Activated T-cell treated with anti-CD3 and anti-CD28 coated beads for 24 hours (primary cell): ENCODE measurements around the gene SMARCC2.

Experiments
- DNase-seq: peaks from one replicate; pipeline ENCODE4 v3.0.0-alpha.2; 2020; ENCODE audit warnings: low read depth

The SMARCC2 gene

DNA sequence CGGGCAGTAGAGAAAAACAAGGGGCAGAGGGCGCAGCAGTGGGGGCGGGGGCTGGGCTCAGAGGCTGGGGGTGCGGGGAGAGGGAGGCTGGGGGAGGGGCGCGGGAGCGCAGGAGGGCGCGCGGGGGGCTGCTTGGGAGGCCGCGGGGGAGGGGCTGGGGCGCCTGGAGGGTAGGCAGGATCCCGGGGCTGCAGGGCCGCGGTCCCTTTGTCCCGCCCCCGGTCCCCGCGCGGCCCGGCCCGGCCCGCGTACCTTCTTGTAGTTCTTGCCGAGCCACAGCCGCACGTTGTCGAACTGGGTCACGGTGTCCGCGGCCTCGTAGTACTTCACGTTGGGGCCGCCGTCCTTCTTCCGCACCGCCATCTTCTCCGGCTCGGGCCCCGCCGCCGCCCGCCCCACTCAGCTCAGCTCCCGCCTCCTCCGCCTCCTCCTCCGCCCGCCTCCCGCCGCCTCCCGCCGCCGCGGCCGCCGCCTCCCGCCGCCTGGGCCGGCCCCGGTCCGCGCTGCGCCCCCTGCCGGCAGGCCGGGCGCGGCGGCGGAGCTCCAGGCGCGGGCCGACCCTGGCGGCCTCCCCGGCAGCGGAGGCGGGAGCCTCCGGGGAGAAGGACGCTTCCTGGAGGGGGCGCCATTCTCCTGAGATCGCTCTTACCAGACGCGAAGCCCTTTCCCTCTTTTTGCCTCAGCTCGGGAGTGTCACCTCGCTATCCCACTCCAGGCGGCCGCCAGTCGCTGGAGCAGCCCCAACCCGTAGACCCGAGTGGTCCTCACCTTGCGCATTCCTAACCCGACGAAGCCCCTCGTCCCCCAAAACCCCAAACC, at the start of gene SMARCC2:
TSS of gene SMARCC2 (minus strand) at position 385 of the 819 bp plus-strand sequence. CDS start at position 363, 22 bp downstream.
- peak; percentile 78 for DNase-seq

DNA sequence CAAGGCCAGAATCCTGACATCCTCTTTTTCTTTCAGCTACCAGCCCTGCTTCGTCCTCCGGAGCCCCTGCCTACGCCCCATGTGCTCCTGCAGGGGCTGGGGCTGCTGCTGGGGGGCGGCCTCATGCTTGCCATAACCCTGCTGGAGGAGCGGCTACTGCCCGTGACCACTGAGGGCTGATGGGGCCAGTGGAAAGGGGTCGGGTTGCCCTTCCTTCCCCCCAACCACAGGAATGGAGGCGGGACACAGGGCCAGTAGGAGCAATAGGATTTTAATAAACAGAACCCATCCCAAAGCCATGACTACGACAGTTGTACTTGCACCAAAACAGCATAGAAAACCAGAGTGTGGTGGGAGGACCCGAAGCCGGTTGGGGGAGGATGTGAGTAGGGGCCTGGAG, 48.3 kb upstream of the SMARCC2 start:
- DNase-seq: no peak

DNA sequence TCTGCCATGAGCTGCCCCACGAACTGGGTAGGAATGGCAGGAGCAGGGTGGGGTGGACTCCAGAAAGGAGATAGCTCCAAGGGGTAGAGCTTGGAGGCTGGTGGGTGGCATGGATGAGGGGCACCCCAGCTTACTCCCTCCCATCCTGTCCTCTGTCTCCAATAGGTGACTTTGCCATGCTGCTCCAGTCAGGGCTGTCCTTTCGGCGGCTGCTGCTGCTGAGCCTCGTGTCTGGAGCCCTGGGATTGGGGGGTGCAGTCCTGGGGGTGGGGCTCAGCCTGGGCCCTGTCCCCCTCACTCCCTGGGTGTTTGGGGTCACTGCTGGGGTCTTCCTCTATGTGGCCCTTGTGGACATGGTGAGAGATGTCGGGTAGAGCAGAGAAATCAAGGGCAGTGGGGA, 47.7 kb upstream of the SMARCC2 start:
- no peak for DNase-seq

DNA sequence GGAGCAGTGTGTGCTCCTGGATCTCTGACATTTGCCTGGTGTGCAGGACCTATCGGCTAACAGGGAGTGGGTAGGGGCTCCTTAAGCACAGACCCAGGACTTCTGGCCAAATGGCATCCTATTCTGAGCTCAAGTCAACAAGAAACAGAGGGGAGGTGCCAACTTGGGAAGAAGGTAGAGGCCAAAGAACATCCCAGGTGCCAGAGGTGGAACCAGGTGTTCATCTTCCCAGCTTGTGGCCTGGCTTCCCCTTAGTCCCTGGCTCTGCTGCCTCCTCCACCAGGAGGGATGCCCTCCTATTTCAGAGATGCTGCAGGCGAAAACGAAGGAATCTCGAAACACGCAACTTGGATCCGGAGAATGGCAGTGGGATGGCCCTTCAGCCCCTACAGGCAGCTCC, 46.8 kb upstream of the SMARCC2 start:
- DNase-seq: no peak

DNA sequence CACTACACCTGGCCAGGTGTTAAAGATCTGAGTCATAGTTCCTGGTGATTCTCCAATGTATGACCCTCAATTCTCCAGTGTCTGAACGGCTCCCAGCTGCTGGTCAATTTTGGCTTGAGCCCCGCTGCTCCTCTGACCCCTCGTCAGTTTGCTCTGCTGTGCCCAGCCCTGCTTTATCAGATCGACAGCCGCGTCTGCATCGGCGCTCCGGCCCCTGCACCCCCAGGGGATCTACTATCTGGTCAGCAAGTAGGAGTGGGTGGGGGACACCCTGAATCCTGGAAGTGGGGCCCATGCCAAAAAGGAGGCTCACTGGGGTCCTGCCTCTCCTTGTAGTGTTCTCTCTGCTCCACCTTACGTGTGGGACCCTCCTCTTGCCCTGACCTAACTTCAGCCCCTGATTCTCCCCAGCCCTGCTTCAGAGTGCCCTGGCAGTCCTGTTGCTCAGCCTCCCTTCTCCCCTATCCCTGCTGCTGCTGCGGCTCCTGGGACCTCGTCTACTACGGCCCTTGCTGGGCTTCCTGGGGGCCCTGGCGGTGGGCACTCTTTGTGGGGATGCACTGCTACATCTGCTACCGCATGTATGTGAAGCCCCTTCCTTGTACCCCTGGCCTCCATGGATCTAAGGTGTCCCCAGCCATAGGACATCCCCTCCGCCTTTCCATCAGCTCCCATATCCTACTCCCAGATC, 45.6 kb upstream of the SMARCC2 start:
- no peak for DNase-seq

DNA sequence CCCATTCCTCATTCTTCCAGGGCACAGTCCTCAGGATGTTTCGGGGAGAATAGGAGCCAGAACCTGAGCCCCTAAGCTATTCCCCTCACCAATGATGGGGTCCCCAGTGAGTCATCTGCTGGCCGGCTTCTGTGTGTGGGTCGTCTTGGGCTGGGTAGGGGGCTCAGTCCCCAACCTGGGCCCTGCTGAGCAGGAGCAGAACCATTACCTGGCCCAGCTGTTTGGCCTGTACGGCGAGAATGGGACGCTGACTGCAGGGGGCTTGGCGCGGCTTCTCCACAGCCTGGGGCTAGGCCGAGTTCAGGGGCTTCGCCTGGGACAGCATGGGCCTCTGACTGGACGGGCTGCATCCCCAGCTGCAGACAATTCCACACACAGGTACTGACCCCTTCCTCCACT, 41.9 kb upstream of the SMARCC2 start:
- no peak for DNase-seq

DNA sequence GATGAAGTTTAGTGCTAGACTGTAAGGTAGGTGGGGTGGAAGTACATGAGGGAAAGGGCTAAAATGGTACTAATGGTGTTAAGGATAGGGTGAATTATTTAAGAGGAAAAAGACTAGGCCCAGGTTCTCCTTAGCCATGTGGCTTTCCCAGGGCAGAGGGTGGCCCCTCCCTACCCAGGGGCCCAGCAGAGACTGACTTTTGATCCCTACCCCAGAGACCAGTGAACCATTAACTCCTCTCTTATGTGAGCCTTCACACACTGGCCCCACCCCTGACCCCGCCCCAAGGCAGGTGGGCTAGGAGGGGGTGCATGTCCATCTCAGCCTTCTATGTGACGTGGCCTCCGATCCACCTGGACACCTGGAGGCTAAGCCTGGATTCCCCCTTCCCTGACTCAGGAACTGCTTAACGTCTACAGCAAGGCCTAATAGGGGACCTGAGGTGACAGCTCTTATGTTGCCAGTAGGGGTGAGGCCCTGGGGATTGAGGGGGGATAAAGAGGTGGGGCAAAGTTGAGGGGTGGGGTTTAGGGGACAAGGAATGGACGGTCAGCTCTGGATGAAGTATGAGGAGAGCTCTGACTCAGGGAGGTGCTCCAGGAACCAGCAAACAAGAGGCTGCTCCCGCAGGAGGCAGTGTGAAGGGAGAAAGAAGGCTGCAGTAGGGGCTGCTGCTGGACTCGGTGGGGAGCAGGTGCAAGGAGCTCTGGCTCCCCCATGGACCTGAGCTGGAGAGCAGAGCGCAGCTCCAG, 41.3 kb upstream of the SMARCC2 start:
- DNase-seq: no peak

DNA sequence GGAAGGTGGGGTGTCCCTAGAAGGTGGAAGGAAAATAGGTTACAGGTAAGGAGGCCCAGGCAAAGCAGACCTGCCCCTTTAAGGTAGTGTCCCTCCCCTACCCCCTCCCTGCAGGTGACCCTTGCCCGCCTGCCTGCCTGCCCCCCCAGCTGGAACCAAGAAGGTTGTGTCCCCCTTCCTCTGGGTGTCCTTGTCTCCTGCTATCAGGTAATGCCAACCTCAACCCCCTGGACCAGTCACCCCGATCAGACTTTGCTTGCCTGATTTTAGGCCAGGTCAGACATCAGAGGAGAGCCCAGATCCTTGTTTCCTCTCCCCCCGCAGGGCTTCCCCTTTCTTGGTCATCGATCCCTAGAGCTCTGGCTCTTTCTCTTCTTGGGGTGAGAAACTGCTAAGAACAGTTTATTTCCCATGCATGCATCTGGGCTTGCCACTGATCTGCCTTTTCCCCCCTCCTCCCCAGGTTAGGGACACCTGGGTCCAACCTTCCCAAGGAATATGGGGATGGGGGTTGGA, 40.7 kb upstream of the SMARCC2 start, which contains the start of gene SLC39A5:
TSS of gene SLC39A5 (plus strand) at position 136 of the 516 bp plus-strand sequence. CDS start 1,224 bp downstream, outside the sequence.
- DNase-seq: no peak

DNA sequence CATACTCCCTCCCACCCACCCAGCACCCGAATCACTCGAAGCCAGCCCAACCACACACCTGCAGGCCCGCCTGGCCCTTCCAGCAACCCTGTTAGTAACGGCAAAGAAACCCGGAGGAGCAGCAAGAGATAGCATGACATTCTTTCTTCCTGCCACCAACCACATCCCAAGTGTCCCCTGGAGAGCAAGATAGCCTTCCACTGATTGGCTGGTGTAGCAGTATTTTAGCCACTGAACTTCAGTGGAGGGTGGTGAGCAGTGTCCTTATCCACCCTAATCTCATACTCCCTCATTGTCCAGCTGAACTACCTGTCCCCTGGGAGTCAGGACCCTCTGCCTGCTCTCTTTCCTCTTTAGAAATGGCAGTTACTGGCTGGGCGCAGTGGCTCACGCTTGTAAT, 39.8 kb upstream of the SMARCC2 start:
- no peak for DNase-seq

DNA sequence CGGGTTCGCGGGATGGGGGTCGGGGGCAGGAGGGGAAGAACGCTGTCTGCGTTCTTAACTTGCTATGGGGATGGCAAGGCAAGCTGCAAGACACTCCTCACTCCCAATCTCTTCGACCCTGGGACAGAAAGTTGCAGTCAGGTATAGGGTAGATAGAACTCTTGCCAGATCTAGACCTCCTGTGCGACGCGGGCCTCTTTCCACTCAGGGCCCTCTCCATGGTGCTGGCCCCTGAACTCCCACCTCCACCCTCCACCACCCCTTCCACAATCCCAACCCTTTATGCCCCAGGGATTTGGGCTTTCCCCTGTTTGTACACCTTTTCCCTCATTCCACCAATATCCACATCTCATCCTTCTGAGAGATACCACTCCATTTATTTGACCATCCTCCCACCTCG, 35.7 kb upstream of the SMARCC2 start:
- DNase-seq: no peak

DNA sequence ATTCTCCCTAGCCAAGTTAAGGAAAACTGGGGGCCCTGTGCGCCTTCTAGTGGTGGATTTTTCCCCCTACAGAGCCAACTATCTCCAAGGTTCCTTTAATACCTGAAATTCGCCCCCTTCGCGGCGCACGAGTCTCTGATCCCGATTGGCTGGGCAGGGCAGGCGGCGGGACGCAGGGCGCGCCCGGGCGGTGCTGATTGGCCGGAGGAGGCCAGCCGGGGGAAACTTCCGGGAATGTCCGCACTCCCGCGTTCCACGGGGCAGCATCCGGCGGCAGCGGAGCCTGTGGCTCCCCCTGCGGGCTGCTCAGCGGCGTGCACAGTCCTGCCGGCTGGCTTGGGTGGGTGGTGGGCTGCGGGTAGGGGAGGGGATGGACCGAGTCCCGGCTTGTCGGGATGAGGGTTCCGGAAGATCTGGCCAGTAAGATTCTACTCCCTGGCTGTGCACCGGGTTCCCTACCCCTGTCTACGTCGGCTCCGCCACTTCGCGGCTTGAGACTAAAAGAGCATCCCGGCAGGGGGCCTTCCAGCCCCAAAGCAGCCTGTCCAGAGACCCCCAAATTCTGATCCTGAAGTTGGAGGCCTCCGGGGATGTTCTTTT, 34.9 kb upstream of the SMARCC2 start, which contains the start of gene NABP2:
TSS of gene NABP2 (plus strand) at position 241 of the 600 bp plus-strand sequence. CDS start 515 bp downstream, outside the sequence.
- DNase-seq: peak; percentile 95

DNA sequence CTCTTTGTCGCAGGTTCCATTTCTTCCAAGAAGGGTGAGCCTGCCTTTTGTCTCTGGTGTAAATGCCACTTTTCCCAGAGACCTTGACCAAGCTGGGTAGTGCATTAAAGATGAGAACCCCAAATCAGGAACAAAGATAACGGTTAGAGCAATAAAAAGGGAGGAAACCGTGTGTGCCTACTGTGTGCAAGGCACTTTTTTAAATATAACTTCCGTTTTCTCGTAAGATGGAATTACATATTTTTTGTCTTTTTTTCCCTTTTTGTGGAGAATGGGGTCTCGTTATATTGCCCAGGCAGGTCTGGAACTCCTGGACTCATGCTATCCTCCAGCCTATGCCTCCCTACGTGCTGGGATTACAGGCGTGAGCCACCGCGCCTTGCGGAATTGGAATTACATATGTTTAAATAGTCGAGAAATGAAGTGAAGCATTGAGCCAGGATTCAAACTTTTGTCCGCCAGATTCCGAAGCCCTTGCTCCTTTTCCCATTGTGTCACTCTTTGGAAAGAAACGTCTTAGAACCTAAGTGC, 34.4 kb upstream of the SMARCC2 start:
- DNase-seq: no peak

DNA sequence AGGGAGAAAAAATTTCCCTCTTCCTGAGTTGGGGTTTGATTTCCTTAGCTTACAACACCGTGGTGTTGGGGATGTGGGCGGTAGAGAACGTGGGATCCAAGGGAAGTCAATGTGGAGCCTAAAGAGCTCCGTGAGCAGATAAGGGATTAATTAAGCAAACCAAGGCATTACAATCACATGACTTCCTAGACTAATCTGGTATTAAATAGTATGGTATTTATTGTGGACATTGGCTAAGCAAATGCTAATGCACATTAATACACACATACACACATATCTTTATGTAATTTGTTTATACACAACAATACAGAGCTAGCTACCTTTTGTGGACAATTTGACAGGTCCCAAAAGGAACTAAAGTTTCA, 33.2 kb upstream of the SMARCC2 start:
- DNase-seq: no peak

DNA sequence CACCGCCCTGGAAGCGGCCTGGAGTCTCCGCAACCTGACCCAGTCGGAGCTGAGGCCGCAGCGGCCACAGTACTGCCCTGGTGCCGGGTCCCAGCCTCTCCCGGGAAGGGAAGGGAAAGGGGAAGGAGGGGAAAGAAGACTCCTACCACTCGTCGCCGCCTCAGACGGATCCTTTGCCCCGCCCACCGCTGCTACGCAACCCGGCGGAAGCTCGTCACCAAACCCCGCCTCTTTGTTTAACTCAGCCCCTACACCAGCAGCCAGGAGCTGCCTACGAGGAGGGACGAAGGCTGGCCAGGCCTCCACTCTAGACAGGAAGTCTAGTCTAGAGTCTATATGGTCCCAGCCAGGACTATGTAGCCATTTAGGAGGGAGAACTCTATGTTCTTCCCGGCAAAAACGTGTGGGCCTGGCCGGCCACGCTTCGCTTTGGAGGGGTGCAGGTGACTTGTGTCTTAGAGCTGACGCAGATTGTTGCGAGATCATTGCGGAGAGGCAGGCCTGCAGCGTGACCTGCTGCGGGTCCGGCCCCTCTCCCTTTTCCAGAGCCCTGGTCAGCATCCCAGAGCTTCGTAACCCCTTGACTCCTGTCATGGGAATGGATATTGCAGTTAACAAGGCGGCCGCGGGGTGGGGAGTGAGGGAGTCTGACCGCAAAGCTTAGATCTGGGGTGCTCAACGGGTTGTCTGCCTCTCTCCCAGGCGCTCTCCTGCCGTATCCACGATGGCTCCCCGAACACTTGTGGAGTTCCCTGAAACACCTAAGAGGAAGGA, 32.7 kb upstream of the SMARCC2 start, which contains the start of gene RNF41:
TSS of gene RNF41 (minus strand) at position 166 of the 774 bp plus-strand sequence. CDS start 7,875 bp downstream, outside the sequence.
- DNase-seq: peak; percentile 89

DNA sequence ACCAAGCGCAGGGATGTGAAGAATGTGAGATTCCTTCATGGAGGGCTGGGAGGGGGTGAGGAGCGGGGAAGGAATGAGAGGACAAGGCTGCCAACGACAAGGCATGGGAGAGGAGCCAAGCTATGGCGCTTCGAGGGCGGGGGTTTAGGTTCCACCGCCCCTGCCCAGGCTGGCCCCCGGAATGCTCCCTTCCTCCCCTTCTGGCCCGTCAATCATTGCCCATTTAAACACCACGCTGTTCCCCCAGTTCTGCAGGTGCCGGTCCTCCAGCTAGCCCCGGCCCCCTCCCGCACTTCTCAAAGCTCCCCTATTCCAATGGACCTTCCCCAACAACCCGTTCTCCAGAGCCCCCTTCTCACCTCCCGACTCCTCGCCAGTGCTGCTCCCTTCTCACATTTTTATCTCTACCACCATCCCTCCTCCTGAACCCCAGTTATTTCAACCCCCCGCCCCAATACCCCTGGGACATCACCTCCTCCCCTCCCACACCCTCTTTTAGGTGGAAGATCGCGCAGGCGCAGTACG, 32.0 kb upstream of the SMARCC2 start:
- no peak for DNase-seq

DNA sequence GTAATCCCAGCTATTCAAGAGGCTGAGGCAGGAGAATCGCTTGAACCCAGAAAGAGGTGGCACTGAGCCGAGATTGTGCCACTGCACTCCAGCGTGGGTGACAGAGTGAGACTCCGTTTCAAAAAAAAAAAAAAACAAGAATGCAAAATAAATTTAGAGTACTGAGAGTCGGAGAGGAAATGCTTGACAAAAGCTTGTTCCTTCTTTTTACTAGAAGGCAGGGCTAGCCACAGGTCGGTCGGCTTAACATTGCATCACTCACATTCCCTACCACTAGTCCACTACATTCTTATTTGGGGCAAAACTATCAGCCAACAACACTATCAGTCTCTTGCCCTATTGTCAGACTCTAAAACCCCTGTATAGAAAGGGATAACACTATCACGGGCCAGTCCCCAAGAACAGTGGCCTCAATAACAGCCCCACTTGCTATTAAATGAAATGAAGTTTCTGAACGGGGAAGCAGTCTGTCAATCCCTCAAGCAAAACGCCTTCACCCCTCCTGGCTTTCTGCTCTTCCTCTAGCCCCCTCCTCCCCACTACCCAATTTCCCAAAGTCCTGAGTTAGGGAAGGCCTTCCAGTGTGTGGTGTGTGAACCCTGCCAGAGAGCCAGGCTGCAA, 31.4 kb upstream of the SMARCC2 start:
- no peak for DNase-seq

DNA sequence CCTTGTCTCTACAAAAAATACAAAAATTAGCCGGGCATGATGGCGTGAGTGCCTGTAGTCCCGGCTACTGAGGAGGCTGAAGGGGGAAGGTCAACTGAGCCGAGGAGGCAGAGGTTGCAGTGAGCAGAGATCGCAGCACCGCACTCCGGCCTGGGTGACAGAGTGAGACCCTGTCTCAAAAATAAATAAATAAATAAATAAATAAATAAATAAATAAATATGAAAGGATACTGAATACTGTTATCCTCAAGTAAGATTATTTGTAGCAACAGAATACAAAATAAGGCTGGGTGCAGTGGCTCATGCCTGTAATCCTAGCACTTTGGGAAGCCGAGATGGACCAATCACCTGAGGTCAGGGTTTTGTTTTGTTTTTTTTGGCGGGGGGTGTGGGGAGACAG, 30.6 kb upstream of the SMARCC2 start:
- DNase-seq: no peak

DNA sequence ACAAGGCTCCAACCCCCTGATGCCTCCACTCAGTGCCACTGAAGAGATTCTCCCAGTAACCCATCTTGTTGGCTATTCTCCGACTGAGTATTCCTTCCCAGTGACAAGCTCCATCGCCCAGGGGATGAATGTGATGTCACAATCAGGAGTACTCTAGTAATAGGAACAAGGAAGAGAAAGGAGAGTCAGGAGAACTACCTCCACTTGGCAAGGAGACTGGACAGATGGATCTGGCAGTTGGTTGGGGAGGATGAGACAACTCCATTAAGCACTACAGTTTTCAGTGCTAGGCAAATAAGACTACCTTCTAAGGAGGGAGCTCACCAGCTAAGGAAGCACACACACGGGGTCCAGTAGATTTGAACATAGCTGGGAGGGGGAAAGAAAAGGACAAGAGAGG, 27.2 kb upstream of the SMARCC2 start:
- no peak for DNase-seq

DNA sequence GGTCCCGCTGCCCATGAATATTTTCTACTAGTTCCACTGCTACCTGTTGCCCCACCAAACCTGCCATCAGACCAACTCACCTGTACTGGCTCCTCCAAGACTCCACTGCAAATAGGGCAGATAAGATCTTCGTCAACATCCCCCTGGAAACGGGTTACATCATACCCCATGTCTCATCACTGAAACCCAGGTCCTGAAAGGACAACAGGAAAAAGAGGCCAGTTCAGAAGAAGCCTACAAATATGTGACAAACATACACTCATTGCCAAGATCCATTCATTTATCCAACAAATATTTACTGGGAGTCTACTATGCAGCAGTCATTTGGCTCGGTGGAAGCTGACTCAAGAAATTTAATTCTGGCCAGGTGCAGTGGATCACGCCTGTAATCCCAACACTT, 24.6 kb upstream of the SMARCC2 start:
- no peak for DNase-seq

DNA sequence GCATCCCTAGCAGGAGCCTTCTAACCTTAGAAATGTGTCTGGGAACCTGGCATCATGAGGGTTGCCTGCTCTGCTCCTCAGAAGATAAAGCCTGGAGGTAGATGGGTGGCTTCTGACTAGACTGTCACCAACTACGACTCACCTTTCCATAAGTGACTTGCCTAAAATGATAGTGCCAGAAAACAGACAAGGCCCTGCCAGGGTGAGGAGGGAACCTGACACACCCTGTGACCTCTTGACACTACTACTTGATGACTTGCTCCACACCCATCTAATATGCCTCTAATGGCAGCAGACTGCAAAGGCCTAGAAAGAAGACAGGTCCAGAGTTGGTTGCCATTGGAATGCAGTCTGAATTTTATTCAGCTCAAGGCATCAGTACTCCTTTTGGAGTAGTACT, 23.1 kb upstream of the SMARCC2 start:
- DNase-seq: no peak
